C4-2B (cell line): ENCODE results near the gene MORN5.

Experiments
- ZFX ChIP-seq: fragments of 450-650 bp; IDR thresholded peaks from 2 replicates; pipeline ENCODE4 v1.6.1; 2017
- TF ChIP-seq, protein P1 (sequence below): fragments of 450-650 bp; conservative IDR thresholded peaks from 2 replicates; pipeline ENCODE4 v1.5.1; 2017; ENCODE audit warnings: mild to moderate bottlenecking

- TF ChIP-seq, protein P1, sequence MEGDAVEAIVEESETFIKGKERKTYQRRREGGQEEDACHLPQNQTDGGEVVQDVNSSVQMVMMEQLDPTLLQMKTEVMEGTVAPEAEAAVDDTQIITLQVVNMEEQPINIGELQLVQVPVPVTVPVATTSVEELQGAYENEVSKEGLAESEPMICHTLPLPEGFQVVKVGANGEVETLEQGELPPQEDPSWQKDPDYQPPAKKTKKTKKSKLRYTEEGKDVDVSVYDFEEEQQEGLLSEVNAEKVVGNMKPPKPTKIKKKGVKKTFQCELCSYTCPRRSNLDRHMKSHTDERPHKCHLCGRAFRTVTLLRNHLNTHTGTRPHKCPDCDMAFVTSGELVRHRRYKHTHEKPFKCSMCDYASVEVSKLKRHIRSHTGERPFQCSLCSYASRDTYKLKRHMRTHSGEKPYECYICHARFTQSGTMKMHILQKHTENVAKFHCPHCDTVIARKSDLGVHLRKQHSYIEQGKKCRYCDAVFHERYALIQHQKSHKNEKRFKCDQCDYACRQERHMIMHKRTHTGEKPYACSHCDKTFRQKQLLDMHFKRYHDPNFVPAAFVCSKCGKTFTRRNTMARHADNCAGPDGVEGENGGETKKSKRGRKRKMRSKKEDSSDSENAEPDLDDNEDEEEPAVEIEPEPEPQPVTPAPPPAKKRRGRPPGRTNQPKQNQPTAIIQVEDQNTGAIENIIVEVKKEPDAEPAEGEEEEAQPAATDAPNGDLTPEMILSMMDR = no peak
- no peak for TF ChIP-seq ZFX
Observed at GRCh38 chr9:122159925-122160246, 178 bp downstream of the MORN5 start.
